Kidney epithelial cell (primary cell): ENCODE measurements around the gene TMEM151B. TPM values are rescaled to one million over a fixed set of nuclear protein-coding genes. Genes with fewer than 3 reads are reported as not detected.

ENCODE experiments used
- DNase-seq: peaks from one replicate; pipeline ENCODE4 v3.0.0-alpha.2; 2010; ENCODE audit warnings: low read depth
- H3K27me3 ChIP-seq: 2 replicates; pipeline ENCODE4 v1.6.0; 2011; ENCODE audit warnings: low read length; ENCODE audit not compliant: control insufficient read depth, insufficient read depth
- H3K36me3 ChIP-seq: 2 replicates; pipeline ENCODE4 v1.5.1; 2011; ENCODE audit warnings: low read length; ENCODE audit not compliant: control insufficient read depth, insufficient read depth
- H3K4me3 ChIP-seq: 2 replicates; pipeline ENCODE4 v1.5.1; 2011; ENCODE audit warnings: low read depth, mild to moderate bottlenecking, control low read depth, low read length
- total RNA-seq: library from RNA; depleted of rRNA; stranded (reverse); fragments of >200 nt; gene quantifications from 2 replicates; pipeline ENCODE4 v1.2.3, GENCODE V29; 2015
- TF ChIP-seq, protein P1 (sequence below): IDR thresholded peaks from 2 replicates; pipeline ENCODE4 v1.5.1; 2011; ENCODE audit warnings: mild to moderate bottlenecking, moderate library complexity, low read length, control low read depth, inconsistent platforms; ENCODE audit not compliant: insufficient read depth, poor library complexity, severe bottlenecking

Gene TMEM151B
- total RNA-seq, 1 donor from 2014 or later, result 0.13 TPM

DNA sequence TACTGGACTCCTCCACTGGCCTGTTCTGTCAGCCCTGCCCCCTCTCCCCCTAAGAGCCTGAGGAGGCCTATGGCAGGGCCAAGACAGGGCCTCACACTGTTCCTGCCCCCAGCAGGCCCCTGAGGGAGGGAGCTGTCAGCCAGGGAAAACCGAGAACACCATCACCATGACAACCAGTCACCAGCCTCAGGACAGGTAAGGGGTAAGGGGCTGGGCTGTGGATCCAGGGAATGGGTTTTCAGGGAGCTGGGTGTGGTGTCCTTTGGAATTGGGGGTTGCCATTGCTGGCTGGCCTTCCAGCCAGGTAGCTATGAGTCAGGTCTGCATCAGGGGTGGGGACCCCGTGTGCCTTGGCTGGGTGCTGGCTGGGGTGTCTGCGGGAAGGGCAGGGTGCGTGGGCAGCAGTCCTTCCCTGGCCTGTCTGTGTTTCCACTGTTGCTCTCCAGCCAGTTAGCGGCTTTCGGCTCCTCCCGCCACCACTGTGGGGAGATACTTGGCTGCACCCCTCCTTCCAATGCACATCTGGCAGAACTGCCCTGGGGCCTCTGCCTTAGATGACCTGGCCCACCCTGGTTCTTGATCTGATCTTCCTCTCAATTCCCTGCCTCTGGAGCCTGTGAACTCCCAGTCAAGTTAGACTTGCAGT, 43.0 kb upstream of the TMEM151B start:
- H3K36me3 ChIP-seq, result no peaks in the 10 kb centered on the region
- TF ChIP-seq, protein P1, sequence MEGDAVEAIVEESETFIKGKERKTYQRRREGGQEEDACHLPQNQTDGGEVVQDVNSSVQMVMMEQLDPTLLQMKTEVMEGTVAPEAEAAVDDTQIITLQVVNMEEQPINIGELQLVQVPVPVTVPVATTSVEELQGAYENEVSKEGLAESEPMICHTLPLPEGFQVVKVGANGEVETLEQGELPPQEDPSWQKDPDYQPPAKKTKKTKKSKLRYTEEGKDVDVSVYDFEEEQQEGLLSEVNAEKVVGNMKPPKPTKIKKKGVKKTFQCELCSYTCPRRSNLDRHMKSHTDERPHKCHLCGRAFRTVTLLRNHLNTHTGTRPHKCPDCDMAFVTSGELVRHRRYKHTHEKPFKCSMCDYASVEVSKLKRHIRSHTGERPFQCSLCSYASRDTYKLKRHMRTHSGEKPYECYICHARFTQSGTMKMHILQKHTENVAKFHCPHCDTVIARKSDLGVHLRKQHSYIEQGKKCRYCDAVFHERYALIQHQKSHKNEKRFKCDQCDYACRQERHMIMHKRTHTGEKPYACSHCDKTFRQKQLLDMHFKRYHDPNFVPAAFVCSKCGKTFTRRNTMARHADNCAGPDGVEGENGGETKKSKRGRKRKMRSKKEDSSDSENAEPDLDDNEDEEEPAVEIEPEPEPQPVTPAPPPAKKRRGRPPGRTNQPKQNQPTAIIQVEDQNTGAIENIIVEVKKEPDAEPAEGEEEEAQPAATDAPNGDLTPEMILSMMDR, result no peak
- no peaks in the 10 kb centered on the region for H3K27me3 ChIP-seq
- DNase-seq, result no peak
- H3K4me3 ChIP-seq, result no peak overlapping the region

DNA sequence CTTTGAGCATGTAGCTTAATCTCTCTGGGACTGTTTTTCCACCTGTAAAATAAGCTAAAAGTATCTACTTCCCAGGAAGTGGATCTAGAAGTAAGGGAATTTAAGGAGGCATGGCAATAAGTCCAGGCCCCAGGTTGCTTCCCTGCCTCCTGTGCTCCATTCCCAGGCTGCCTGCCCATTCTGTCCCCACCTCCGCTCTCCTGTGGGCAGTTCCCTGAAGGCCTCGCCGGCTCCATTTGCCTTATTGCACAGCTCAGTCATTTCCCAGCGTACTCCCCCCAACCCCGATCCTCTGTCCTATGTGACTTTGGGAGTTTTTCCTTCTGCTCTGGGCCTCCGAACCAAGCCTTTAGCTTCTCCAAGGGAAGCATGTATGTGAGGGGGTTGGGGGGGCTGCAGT, 42.2 kb upstream of the TMEM151B start:
- TF ChIP-seq, protein P1, result no peak
- H3K4me3 ChIP-seq, result no peak overlapping the region
- no peaks in the 10 kb centered on the region for H3K27me3 ChIP-seq
- no peak for DNase-seq
- H3K36me3 ChIP-seq, result no peaks in the 10 kb centered on the region

- no peaks in the 10 kb centered on the region for H3K27me3 ChIP-seq
- no peak overlapping the region for H3K4me3 ChIP-seq
- DNase-seq, result no peak
- TF ChIP-seq, protein P1, result no peak
- H3K36me3 ChIP-seq, result peaks cover 1% of the 10 kb centered on the region
These were observed 41.8 kb upstream of the TMEM151B start for GRCh38 chr6:44228433-44228832.

GRCh38 chr6:44228836-44229235, 41.4 kb upstream of the TMEM151B start:
- no peaks in the 10 kb centered on the region for H3K27me3 ChIP-seq
- H3K4me3 ChIP-seq, result no peak overlapping the region
- no peak for DNase-seq
- peaks cover 1% of the 10 kb centered on the region for H3K36me3 ChIP-seq
- TF ChIP-seq, protein P1, result no peak

GRCh38 chr6:44229376-44230033, 40.7 kb upstream of the TMEM151B start:
- peaks cover 1% of the 10 kb centered on the region for H3K36me3 ChIP-seq
- TF ChIP-seq, protein P1, result no peak
- no peak for DNase-seq
- no peak overlapping the region for H3K4me3 ChIP-seq
- no peaks in the 10 kb centered on the region for H3K27me3 ChIP-seq
